ENCODE results near the gene CIAO2A.

Gene CIAO2A

DNA sequence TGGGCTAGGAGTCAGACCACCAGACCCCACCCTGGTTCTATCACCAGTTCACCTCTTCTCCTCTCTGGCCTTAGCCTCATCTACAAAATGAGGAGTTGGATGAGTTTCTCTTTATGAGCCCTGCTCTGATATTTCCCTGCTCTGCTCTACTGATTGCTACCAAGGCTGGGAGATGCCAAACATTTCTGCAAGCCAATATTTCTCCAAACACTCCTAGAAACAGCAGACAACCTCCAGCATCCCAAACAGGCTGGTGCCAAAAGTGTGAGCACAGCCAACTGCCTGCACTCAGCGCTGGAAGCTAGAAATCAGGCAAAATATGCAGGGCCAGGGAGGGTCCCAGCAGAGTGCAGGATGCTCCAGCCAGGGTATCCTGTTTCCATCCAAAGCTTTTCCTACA, 58.1 kb downstream of the CIAO2A start:
- Histone ChIP-seq H2AFZ (ENCODE audit: insufficient read depth, low read length, poor library complexity) (no peak overlapping the region), H4K8ac (ENCODE audit: low read depth, low read length) (no peak overlapping the region), H3K4ac (ENCODE audit: low read depth, low read length) (no peak overlapping the region), H2AK5ac (ENCODE audit: low read length) (no peak overlapping the region), H3K4me2 (ENCODE audit: low read length) (no peak overlapping the region), H4K12ac (ENCODE audit: low read depth, low read length) (no peak overlapping the region), H3K27me3 (ENCODE audit: insufficient read depth, low read length) (no peaks in the 10 kb centered on the region), H3K79me2 (ENCODE audit: control insufficient read depth, insufficient read depth, low read length, poor library complexity) (no peaks in the 10 kb centered on the region), H2BK12ac (ENCODE audit: low read length) (no peak overlapping the region), H2BK120ac (ENCODE audit: insufficient read depth, low read length, poor library complexity) (no peak overlapping the region), H3K27ac (ENCODE audit: low read depth, low read length) (no peak overlapping the region), H3K14ac (ENCODE audit: low read length) (no peak overlapping the region), H3K23ac (ENCODE audit: low read length) (no peak overlapping the region), H3K79me1 (ENCODE audit: low read length) (no peaks in the 10 kb centered on the region), H3K9me3 (ENCODE audit: insufficient read depth, low read depth, low read length) (no peaks in the 10 kb centered on the region), H3K9ac (ENCODE audit: low read length) (no peak overlapping the region), H3K4me1 (ENCODE audit: control insufficient read depth in 1 of 2, insufficient read depth in 2 of 2, low read length in 2 of 2) (no peaks in the 10 kb centered on the region), H4K91ac (ENCODE audit: low read depth, low read length) (no peak overlapping the region), H3K4me3 (ENCODE audit: low read depth, low read length) (no peak overlapping the region), H3K36me3 (ENCODE audit: control insufficient read depth in 1 of 2, insufficient read depth in 2 of 2, low read length in 2 of 2) (peaks cover 2 to 5% of the 10 kb centered on the region in 2 experiments), H2BK5ac (ENCODE audit: low read depth, low read length, poor library complexity) (no peak overlapping the region), H3K18ac (ENCODE audit: low read length) (no peak overlapping the region)
- WGBS (ENCODE audit: extremely low coverage, insufficient coverage, insufficient read length), result no CpG with 5 or more reads among the region's 1 CpG
- DNase-seq, result no peak

DNA sequence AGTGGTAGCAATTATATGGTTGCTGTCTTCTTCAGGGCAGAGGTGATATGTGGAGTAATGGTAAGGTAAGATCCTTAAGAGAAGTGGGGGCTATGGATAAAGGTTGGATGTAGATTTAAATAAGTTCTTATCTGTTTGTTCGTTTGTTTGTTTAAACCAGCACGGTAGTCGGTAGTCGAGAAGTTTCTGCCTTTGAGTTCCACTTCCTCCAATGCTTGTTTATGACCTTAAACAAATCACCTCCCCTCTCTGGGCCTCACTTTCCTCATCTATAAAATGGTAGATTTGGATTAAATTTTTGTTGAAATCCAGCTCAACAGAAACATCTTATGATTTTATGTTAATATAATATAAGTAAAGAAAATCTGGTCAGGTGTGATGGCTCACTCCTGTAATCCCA, 59.1 kb downstream of the CIAO2A start:
- no CpG with 5 or more reads among the region's 4 CpGs for WGBS (ENCODE audit: extremely low coverage, insufficient coverage, insufficient read length)
- no peak overlapping the region for H3K14ac ChIP-seq (ENCODE audit: low read length)
- no peak overlapping the region for H2BK12ac ChIP-seq (ENCODE audit: low read length)
- no peak overlapping the region for H3K4me3 ChIP-seq (ENCODE audit: low read depth, low read length)
- no peak overlapping the region for H3K23ac ChIP-seq (ENCODE audit: low read length)
- H3K27ac ChIP-seq (ENCODE audit: low read depth, low read length), result no peak overlapping the region
- no peak overlapping the region for H2BK5ac ChIP-seq (ENCODE audit: low read depth, low read length, poor library complexity)
- no peak overlapping the region for H3K18ac ChIP-seq (ENCODE audit: low read length)
- no peak overlapping the region for H3K9ac ChIP-seq (ENCODE audit: low read length)
- H4K12ac ChIP-seq (ENCODE audit: low read depth, low read length), result no peak overlapping the region
- no peak overlapping the region for H4K91ac ChIP-seq (ENCODE audit: low read depth, low read length)
- peaks cover 2 to 5% of the 10 kb centered on the region in 2 experiments for H3K36me3 ChIP-seq (ENCODE audit: control insufficient read depth in 1 of 2, insufficient read depth in 2 of 2, low read length in 2 of 2)
- no peak overlapping the region for H2BK120ac ChIP-seq (ENCODE audit: insufficient read depth, low read length, poor library complexity)
- no peaks in the 10 kb centered on the region for H3K4me1 ChIP-seq (ENCODE audit: control insufficient read depth in 1 of 2, insufficient read depth in 2 of 2, low read length in 2 of 2)
- H3K27me3 ChIP-seq (ENCODE audit: insufficient read depth, low read length), result no peaks in the 10 kb centered on the region
- no peak for DNase-seq
- no peaks in the 10 kb centered on the region for H3K9me3 ChIP-seq (ENCODE audit: insufficient read depth, low read depth, low read length)
- no peak overlapping the region for H3K4me2 ChIP-seq (ENCODE audit: low read length)
- no peak overlapping the region for H4K8ac ChIP-seq (ENCODE audit: low read depth, low read length)
- no peaks in the 10 kb centered on the region for H3K79me2 ChIP-seq (ENCODE audit: control insufficient read depth, insufficient read depth, low read length, poor library complexity)
- no peaks in the 10 kb centered on the region for H3K79me1 ChIP-seq (ENCODE audit: low read length)
- no peak overlapping the region for H3K4ac ChIP-seq (ENCODE audit: low read depth, low read length)
- H2AK5ac ChIP-seq (ENCODE audit: low read length), result no peak overlapping the region
- H2AFZ ChIP-seq (ENCODE audit: insufficient read depth, low read length, poor library complexity), result no peak overlapping the region

DNA sequence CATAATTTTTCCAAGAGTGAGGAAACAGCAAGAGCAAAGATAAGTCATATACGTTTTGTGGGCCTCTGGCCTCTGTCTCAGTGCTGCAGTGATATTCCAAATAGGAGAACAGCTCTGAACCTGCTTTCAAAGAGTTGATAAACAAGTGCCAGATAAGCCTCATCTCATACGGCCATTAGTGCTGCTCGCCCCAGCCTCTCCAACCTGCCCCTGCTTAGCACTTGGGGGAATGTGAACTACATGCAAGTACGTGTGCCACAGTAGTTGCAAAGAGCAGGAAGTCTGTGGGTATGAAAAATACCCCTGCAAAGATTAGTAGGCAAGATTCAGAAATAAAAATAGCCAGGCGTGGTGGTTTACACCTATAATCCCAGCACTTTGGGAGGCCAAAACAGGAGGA, 61.3 kb downstream of the CIAO2A start:
- Histone ChIP-seq H2BK5ac (ENCODE audit: low read depth, low read length, poor library complexity) (no peak overlapping the region), H3K4ac (ENCODE audit: low read depth, low read length) (no peak overlapping the region), H3K9ac (ENCODE audit: low read length) (no peak overlapping the region), H3K18ac (ENCODE audit: low read length) (no peak overlapping the region), H3K23ac (ENCODE audit: low read length) (no peak overlapping the region), H3K27ac (ENCODE audit: low read depth, low read length) (no peak overlapping the region), H3K4me2 (ENCODE audit: low read length) (no peak overlapping the region), H2AK5ac (ENCODE audit: low read length) (no peak overlapping the region), H3K36me3 (ENCODE audit: control insufficient read depth in 1 of 2, insufficient read depth in 2 of 2, low read length in 2 of 2) (no peaks in the 10 kb centered on the region), H2BK120ac (ENCODE audit: insufficient read depth, low read length, poor library complexity) (no peak overlapping the region), H4K91ac (ENCODE audit: low read depth, low read length) (no peak overlapping the region), H3K79me1 (ENCODE audit: low read length) (no peaks in the 10 kb centered on the region), H2BK12ac (ENCODE audit: low read length) (no peak overlapping the region), H3K27me3 (ENCODE audit: insufficient read depth, low read length) (no peaks in the 10 kb centered on the region), H3K9me3 (ENCODE audit: insufficient read depth, low read depth, low read length) (no peaks in the 10 kb centered on the region), H4K8ac (ENCODE audit: low read depth, low read length) (no peak overlapping the region), H4K12ac (ENCODE audit: low read depth, low read length) (no peak overlapping the region), H3K4me3 (ENCODE audit: low read depth, low read length) (no peak overlapping the region), H3K14ac (ENCODE audit: low read length) (no peak overlapping the region), H3K4me1 (ENCODE audit: control insufficient read depth in 1 of 2, insufficient read depth in 2 of 2, low read length in 2 of 2) (peaks cover 0 to 3% of the 10 kb centered on the region in 2 experiments), H3K79me2 (ENCODE audit: control insufficient read depth, insufficient read depth, low read length, poor library complexity) (no peaks in the 10 kb centered on the region), H2AFZ (ENCODE audit: insufficient read depth, low read length, poor library complexity) (no peak overlapping the region)
- WGBS (ENCODE audit: extremely low coverage, insufficient coverage, insufficient read length), result no CpG with 5 or more reads among the region's 5 CpGs
- no peak for DNase-seq

DNA sequence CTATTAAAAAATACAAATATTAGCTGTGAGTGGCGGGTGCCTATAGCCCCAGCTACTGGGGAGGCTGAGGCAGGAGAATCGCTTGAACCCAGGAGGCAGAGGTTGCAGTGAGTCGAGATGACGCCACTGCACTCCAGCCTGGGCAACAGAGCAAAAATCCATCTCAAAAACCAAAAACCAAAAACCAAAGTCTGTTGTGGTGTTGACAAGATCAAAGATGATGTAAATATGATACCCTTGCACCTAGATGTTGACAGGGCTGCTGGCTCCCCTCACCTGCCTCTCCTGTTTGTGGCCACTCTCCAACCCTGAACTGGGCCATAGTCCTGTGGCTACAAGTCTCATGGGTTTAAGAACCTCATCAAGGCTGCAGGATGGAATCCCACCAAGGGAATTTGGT, 63.5 kb downstream of the CIAO2A start:
- Histone ChIP-seq H2BK120ac (ENCODE audit: insufficient read depth, low read length, poor library complexity) (no peak overlapping the region), H3K4ac (ENCODE audit: low read depth, low read length) (no peak overlapping the region), H4K12ac (ENCODE audit: low read depth, low read length) (no peak overlapping the region), H3K9me3 (ENCODE audit: insufficient read depth, low read depth, low read length) (no peaks in the 10 kb centered on the region), H3K9ac (ENCODE audit: low read length) (no peak overlapping the region), H3K4me3 (ENCODE audit: low read depth, low read length) (no peak overlapping the region), H4K8ac (ENCODE audit: low read depth, low read length) (no peak overlapping the region), H3K79me2 (ENCODE audit: control insufficient read depth, insufficient read depth, low read length, poor library complexity) (no peaks in the 10 kb centered on the region), H3K79me1 (ENCODE audit: low read length) (no peaks in the 10 kb centered on the region), H4K91ac (ENCODE audit: low read depth, low read length) (no peak overlapping the region), H2AK5ac (ENCODE audit: low read length) (no peak overlapping the region), H3K27ac (ENCODE audit: low read depth, low read length) (no peak overlapping the region), H3K36me3 (ENCODE audit: control insufficient read depth in 1 of 2, insufficient read depth in 2 of 2, low read length in 2 of 2) (no peaks in the 10 kb centered on the region), H3K18ac (ENCODE audit: low read length) (no peak overlapping the region), H2AFZ (ENCODE audit: insufficient read depth, low read length, poor library complexity) (no peak overlapping the region), H3K4me1 (ENCODE audit: control insufficient read depth in 1 of 2, insufficient read depth in 2 of 2, low read length in 2 of 2) (peaks cover 0 to 3% of the 10 kb centered on the region in 2 experiments), H3K23ac (ENCODE audit: low read length) (no peak overlapping the region), H3K27me3 (ENCODE audit: insufficient read depth, low read length) (no peaks in the 10 kb centered on the region), H2BK5ac (ENCODE audit: low read depth, low read length, poor library complexity) (no peak overlapping the region), H2BK12ac (ENCODE audit: low read length) (no peak overlapping the region), H3K14ac (ENCODE audit: low read length) (no peak overlapping the region), H3K4me2 (ENCODE audit: low read length) (no peak overlapping the region)
- WGBS (ENCODE audit: extremely low coverage, insufficient coverage, insufficient read length), result no CpG with 5 or more reads among the region's 4 CpGs
- no peak for DNase-seq

Measured in trophoblast cell (in vitro differentiated cells and primary cell).